Skin epidermis (tissue), 12 donors: ENCODE data around the gene CBLN3.
A peak's percentile ranks its signal among the peaks of the same experiment; 100 is the strongest.

ENCODE experiments used
- H3K27ac ChIP-seq, 21 experiments: fragments of 200-600 bp; sonication (generic) in 11 of 21; one replicate each; pipeline ENCODE4 v1.5.0; 2020; ENCODE audit warnings: mild to moderate bottlenecking in 3 of 21, inconsistent platforms in 2 of 21, moderate library complexity in 2 of 21
- H3K4me3 ChIP-seq, 7 experiments: fragments of 200-600 bp; sonication (generic) in 2 of 7; one replicate each; pipeline ENCODE4 v1.5.0; 2020; ENCODE audit warnings: inconsistent platforms in 2 of 7, mild to moderate bottlenecking in 2 of 7, moderate library complexity in 1 of 7

The CBLN3 gene

DNA sequence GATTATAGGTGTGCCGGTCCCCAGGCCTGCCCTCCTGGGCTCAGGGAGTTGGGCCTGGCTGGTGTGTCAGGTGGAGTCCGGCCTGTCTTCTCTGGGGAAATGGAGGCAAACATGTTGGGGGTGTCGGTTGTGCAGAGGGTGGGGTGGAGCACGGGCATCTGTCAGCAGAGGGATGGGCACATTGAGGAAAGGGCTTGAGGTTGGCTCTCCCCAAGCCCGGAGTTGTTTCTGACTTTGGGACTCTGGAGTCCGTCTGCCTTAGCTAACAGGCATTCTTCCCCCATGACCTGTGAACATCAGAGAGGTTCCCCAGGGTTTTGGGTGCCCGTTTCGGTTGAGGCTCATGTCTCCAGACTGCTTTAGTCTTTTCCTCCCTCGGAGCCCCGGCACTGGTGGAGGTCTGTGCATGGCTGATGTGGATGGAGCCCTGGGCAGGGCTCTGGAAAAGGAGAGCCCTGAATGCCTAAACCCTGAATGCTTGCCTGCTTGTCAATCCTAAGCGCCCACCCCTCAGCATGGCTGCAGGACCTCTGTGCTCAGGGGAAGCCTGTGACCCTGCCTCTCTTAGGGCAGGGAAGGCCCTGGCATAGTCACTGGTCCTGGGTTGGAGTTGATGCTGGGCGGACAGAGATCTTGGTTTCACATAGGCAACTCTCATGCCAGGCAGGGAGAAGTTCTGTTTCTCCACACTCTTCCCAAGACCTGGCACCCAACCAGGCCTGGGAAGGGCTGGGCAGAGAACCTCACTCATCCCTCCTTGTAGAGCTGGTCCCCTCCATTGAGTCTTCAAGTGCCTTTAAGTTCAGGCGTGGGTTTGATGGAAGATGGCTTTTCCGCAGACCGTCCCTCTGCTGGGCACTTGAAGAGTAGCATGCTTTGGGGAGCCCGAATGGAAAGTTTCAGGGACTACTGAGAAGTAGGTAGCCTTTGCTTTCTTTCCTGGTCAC is 17.8 kb downstream of the CBLN3 start:
- H3K4me3 ChIP-seq: no peak overlapping the region
- peak overlapping the region in 1 of 21 experiments; percentile 7 for H3K27ac ChIP-seq

DNA sequence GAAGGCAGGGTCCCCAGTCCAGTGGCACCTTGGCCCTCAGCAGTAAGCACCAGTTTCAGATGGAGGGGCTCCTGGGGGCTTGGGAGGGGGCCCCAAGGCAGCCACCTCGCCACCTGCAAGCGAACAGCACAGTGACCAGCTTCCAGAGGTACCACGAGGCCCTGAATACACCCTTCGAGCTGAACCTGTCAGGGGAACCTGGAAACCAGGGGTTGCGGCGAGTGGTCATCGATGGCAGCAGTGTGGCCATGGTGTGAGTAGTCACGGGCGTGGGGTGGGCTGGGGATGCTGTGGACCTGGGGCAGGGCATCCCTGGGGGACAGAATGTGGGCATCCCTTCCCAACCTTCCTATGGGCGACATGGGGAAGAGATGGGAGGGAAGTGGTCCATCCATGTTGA is 19.5 kb downstream of the CBLN3 start:
- no peak overlapping the region for H3K27ac ChIP-seq
- H3K4me3 ChIP-seq: no peak overlapping the region

DNA sequence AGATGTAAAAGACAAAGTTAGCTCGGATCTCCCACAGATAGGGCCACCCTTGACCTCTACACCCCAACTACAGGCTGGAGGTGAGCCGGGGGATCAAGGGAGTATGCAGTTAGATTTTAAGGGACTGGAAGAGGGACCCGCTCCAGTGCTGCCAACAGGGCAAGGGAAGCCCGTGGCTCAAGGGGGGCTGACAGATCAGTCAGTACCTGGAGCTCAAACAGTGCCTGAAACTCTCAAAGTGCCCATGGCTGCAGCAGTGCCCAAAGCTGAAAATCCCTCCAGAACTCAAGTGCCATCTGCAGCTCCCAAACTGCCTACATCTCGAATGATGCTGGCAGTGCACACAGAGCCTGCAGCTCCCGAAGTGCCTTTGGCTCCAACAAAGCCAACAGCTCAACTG is 20.3 kb downstream of the CBLN3 start:
- Histone ChIP-seq H3K27ac (no peak overlapping the region), H3K4me3 (no peak overlapping the region)

DNA sequence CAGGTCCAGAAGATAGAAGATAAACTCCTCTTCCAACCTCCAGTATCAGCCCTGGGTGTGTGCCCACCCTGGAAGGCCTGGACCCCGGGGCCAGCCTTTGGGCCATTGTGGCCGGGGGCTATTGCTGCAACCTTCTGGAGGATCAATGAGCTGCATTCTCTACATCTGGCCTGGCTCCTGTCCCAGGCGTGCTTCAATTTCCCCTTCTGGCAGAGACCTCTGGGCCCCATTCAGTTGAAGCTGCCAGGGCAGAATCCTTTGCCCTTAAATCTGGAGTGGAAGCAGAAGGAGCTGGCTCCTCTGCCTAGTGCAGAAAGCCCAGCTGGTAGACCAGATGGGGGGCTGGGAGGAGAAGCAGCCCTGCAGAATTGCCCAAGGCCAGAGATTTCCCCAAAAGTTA is 20.7 kb downstream of the CBLN3 start:
- H3K4me3 ChIP-seq: no peak overlapping the region
- H3K27ac ChIP-seq: no peak overlapping the region

DNA sequence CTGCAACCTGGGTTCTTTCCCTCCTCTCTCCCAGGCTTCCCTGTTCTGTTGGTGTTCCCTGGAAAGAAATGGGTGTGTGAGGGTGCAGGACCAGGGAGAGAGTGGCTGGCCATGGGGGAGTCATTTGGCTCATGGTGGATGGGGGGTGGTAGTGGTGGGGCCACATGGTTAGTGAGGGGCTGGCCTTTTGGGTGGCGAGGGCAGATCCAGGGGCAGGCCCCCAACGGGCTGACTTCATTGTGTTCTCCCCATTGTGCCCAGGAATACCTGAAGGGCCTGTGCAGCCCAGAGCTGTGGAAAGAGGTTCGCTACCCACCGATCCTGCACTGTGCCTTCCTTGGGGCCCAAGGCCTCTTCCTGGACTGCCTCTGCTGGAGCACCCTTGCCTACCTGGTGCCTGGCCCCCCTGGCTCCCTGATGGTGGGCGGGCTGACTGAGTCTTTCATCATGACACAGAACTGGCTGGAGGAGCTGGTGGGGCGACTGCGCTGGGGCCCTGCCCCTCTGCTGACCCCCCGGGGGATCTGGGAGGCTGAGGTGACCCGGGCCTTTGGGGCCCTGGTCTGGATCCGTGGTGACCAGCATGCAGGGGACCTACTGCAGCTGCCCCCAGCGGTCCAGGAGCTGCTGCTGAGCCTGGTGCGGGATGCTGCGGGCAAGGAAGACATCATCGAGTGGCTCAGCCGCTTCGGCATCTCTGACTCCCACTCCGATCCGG is 21.7 kb downstream of the CBLN3 start:
- Histone ChIP-seq H3K27ac (no peak overlapping the region), H3K4me3 (no peak overlapping the region)

DNA sequence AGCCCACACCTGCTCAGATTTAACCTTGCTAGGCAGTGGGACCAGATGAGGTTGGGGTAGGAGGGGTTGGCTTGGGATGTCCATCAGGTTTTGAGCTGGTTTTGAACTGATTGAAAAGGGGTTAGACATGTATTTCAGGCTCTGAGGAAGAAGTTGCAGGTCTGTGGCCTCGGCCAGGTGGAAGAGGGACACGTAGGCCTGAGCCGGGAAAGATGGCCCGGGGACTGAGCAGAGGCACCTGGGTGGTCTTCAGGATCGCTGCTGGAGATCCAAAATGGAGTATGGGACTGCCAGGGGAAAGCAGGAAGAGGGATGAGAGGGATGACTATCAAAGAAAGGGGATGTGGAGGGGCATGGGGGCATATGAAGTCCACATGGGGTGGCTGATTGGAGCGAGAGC is 23.1 kb downstream of the CBLN3 start:
- H3K27ac ChIP-seq: no peak overlapping the region
- no peak overlapping the region for H3K4me3 ChIP-seq

DNA sequence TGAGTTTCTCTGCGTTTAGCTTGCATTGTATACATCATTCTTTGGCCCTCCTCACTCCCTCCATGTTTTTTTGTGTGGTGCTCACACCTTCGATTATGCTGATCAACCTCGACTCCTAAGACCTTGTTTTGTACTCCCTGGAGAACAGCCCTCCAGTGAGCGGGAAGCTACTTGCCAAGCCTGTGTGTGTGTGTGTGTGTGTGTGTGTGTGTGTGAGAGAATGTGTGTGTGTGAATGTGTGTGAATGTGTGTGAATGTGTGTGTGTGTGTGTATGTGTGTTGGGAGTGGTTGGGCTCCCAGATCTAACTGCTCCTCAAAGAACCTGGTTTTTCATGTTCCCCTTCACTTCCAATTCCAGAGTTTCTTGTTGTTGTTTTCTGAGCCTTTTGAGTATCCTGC is 24.7 kb downstream of the CBLN3 start:
- H3K4me3 ChIP-seq: no peak overlapping the region
- H3K27ac ChIP-seq: no peak overlapping the region

DNA sequence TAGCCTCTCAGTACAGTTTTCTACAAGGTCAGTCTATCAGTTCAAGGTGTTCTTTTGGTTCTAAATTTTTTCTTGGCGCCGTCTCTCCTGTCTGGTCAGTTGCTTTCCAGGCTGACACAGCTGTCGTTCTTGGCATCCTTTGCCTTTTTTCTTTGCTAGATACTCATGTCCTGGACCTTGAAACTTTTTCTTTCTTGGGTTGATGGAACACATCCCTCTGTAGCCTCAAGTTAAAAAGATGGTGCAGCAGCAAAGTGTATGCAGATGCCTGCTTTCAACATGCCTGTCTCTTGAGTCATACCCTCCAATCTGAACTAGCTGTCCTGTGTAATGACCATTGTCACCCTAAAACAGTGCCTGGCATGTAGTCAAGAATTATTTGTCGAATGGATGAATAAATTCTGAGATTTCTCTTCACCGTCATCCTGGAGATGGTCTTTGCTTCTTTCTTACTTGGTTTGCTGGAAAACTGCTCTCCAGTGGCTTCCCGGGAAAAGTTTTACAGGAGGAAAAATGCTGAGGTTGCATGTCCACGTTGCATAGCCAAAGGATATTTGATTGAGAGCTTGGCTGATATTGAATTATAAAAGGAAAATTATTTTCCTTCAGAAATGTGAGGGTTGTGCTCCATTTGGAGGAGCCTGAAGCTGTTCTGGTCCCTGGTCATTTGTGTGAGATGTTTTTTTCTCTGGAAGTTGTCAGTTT is 26.0 kb downstream of the CBLN3 start:
- no peak overlapping the region for H3K4me3 ChIP-seq
- peak overlapping the region in 1 of 21 experiments; percentile 27 for H3K27ac ChIP-seq

DNA sequence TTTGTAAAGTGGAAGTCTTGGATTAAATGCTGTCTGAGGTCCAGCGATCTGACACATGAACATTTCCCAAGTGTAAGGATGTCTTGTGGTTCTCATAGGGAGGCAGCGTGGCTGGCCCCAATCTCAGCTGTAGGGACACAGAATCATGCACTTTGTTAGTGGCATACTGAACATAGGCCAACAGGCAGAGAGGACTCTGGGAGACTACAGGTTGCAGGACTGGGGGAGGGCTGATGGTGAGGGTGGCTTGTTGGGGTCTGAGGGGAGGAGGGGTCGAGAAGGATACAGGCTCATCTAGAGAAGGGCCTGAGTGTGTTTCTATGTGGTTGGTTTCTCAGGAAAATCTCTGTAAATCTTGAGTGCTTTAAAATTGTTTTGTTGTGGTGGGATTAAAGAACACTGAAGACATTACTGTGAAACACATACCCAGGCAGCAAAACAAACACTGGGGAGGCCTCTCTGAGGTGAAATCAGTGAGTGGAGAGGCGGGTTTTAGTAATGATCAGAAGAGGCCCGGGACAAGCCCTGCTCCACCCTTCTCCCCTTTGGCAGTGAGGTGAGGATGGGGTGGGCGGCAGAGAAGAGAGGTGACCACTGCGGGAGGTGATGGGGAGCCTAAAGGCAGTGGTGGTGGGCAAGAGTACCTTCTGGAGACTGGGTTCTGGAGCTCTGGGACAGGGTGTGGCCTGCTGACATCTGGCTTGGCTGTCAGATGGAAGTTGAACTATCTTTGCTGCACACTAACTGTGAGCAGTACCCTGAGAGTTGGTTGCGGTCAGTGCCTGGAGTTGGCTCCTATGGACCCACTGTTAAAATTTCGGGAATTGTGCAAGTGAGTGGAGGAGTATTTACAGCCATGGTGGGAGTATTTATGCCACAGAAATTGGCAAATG is 27.4 kb downstream of the CBLN3 start:
- Histone ChIP-seq H3K4me3 (no peak overlapping the region), H3K27ac (peak overlapping the region in 1 of 21 experiments; percentile 46)

DNA sequence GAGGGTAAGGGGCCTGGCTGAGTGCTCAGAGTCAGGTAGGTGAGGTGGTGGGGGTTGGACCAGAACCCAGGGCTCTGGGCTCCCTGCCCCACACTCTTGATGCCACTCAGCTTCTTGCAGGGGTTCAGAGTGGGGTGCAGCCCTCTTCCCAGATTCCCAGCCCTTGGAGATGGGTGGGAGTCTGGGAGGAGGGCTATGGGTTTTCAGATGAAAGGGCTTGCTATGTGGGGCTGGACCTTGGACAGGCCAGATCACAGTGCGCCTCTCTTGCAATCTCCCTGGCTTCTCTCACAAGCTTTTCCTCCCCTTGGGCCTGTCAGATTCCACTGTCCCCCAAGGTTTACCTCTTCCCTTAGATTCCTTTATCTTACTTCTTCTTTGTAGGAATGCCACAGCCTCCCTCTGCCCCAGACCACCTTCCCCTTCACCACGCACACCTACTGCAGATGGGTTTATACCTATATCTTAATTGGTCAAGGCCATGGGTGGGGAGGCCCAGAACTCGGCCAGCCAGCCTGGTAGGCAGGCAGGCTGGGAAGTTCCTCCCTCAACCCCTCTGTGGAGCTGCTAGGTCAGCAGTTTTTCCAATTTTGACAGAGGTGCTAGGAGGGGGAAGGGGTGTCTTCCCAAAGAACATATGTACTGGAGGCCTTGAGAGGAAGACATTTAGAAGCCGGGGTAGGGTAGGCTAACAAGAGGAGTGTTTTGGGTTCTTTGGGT is 29.3 kb downstream of the CBLN3 start:
- Histone ChIP-seq H3K27ac (peak overlapping the region in 14 of 21 experiments; percentile 16 to 92 (median 82)), H3K4me3 (peak overlapping the region in 6 of 7 experiments; percentile 36 to 74 (median 64))

DNA sequence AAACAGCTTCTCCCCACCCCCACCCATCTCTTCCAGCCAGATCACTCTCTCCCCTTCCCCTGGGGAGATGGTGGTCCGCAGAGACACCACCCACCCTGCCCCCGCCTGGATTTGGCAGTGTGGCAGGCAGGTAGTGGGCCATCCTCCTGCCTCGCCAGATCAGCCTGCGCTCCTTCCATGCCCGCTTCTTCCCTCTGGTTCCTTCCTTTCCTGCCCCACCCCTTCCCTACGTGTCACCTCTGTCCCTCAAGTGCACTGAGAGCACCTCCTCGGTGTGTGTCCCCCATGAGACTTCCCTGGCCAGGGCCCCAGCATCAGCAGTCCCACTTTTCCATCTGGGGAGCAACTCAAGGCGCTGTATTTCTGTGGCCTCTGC is 30.0 kb downstream of the CBLN3 start:
- Histone ChIP-seq H3K4me3 (peak overlapping the region; percentile 36 to 74 (median 63)), H3K27ac (peak overlapping the region in 19 of 21 experiments; percentile 67 to 92 (median 81))

DNA sequence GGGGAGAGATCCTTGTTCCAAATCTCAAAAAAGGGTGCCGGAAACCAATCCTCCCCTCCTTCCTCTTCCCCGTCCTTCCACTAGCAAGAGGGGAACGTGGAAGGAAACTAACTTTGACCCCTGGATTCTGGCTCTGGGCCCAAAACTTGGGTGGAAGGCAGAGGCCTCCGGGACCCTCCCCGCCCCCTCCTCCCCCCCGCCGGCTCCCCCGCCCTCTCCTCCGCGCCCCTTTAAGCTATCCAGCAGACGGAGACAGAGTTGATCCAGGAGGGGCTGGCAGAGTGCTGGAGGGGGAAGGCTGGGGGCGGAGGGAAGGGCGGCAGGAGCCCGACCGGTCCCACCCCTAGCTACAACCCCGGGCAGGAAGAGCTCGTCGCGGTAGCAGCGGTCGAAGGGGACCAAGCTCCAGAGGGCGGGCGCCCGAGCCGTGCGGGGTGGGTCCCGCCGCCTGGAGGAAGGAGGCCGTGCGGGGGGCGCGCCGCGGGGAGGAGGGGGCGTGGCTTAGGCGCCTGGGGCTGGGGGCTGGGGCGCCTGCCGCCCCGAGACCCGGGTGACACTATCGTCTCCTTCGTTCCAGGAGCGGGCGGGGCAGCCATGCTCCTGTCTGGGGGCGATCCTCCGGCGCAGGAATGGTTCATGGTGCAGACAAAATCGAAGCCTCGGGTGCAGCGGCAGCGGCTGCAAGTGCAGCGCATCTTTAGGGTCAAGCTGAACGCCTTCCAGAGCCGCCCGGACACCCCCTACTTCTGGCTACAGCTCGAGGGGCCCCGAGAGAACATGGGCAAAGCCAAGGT is 30.6 kb downstream of the CBLN3 start, which contains the start of gene NYNRIN:
Gene NYNRIN, plus strand, starts transcription at position 351 of the 794 bp plus-strand sequence. Its CDS starts 244 bp downstream, at position 595.
- Histone ChIP-seq H3K27ac (peak within 1 kb of the TSS in 20 of 21 experiments; percentile 42 to 92 (median 80)), H3K4me3 (peak within 1 kb of the TSS; percentile 36 to 74 (median 63))

DNA sequence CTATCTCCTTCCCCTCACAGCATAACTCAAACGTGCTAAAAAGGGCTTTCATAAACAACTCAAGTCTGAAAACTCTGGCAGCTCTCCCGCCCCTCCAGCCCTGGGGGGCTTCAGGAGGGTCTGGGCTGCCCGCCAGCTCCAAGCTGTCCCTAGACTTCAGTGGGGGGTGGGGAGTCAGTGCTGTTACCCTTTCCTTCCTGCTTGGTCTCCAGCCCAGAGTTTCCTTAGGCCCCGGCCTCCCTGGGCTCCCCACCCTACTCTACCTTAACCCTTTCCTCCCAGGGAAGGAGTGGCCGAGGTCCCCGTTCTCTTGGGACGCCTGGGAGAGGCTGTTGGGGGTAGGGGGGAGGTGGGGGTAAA is 31.2 kb downstream of the CBLN3 start:
- peak overlapping the region in 20 of 21 experiments; percentile 42 to 92 (median 80) for H3K27ac ChIP-seq
- H3K4me3 ChIP-seq: peak overlapping the region in 5 of 7 experiments; percentile 36 to 74 (median 64)

DNA sequence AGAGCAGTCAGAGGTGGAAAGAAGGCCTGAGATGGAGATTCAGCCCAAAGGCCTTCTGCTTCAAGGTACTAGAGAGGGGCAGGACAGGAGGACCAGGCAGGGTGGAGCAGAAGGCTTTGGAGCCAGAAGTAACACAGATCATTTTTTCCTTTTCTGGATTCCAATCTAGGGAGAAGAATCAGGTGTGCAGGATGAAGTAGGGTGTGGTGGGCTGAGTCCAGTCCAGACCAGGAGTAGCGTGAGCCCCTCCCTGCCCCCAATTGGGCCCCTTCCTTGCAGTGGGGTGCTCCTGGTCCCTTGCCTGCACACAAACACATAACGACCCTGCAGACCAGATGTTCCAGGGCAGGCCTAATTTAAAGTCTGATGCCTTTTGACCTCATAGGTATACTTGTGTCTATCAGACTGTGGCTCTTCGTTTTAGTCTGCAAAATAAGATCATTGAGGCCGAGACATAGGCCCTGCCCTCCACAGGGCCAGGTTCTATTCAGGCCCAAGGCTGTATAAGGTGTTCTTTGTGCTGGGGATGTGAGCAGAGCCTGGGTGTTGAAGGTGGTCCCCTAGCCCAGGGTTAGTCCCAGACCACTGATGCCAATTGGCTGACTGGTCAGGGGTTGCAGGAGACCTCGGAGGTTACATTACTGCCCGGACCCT is 31.7 kb downstream of the CBLN3 start:
- H3K27ac ChIP-seq: peak overlapping the region in 19 of 21 experiments; percentile 30 to 92 (median 81)
- peak overlapping the region in 1 of 7 experiments; percentile 64 for H3K4me3 ChIP-seq

DNA sequence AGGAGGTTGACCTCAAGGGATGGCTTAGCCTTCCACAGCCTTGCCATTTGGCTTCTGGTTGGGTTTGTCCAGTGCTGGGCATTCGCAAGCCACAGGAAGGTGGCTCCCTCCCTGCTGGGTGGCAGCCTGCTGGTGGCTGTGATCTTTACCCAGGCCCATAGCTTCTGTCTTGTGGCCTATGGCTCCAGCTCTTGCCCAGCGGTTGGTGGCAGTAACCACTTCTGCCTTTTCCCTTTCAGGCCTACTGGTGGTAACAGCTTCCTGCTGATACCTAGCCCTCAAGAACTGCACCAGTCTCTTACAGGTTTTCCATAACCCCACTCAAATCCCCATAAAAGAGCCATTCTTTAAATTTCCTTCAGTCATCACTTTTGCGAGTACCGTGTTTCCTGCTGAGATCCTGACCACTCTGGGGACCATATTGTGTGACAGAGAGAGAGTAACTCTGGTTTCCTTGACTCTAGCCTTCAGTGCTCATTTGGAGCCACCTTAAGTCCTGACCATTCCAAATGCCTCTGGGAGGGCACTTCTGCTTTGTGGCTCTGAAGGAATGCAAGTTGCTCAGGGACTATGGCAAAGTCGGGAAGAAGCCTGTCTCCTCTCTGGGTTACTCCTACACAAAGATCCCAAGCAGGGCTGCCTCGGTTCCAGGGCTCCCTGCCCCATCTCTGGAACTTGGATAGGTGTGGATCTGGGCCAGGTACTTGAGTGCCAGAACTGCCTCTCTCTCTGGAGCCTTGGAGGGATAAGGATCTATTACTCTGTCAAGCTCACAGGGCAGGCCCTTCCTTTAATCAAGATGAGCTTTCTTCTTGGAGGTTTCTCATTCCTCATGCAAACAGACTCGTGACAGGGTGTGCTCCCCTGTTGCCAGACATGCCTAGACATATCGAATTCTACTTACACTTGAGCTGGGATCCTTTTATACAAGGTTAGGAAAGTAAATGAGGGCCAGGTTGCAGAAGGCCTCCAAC is 33.6 kb downstream of the CBLN3 start:
- peak overlapping the region in 18 of 21 experiments; percentile 3 to 92 (median 70) for H3K27ac ChIP-seq

DNA sequence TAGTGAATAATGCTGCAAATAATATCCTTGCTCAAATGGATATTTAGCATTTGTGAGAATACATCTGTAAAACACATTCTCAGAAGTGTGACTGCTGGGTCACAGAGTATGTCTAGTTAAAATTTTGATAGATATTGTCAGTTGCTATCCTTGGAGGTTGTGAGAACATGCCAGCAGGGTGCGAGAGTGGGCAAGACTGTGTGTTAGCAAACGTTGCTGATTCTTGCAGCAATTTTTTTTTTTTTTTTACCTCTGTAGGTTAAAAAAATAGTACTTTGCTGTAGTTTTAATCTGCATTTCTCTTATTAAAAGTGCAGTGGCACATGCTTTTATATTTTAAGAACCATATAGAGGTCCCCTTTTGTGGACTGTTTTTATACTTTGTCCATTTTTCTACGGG is 35.2 kb downstream of the CBLN3 start:
- Histone ChIP-seq H3K27ac (no peak overlapping the region), H3K4me3 (no peak overlapping the region)

More for the DNA sequence above, 33.6 kb downstream of the CBLN3 start:
- no peak overlapping the region for H3K4me3 ChIP-seq
